Measurements from ENCODE around the gene OR52H1.

- TF ChIP-seq CTCF (conservative IDR thresholded peaks at IDR 0.05; ENCODE audit: low read depth, low read length) (no peak), EZH2phosphoT487 (IDR thresholded peaks at IDR 0.05; ENCODE audit: borderline replicate concordance, low read length) (no peak)
Observed at GRCh38 chr11:5564259-5565019, 16.1 kb upstream of the OR52H1 start.

All from PC-3 (cell line).